NCI-H526 treated with DMSO at 0.1 percent for 48 hours (cell line): ENCODE results near the gene SOX13.
"Not testable (repeated sequence)": the region's sequence is repeated elsewhere in the genome, so short reads cannot be mapped to it uniquely, and the experiment has no call there.

ENCODE experiments used
- DNase-seq: peaks from one replicate; lab custom pipeline; 2025; lab: John Stamatoyannopoulos, UW

SOX13 gene

GRCh38 chr1:204087181-204087892 lies 14.4 kb downstream of the SOX13 start:
- no peak for DNase-seq

GRCh38 chr1:204087893-204088528 lies 15.1 kb downstream of the SOX13 start:
- peak; percentile 91 for DNase-seq

GRCh38 chr1:204088596-204088995 lies 15.7 kb downstream of the SOX13 start:
- DNase-seq, result no peak

GRCh38 chr1:204089044-204089751 lies 16.3 kb downstream of the SOX13 start:
- peak; percentile 33 for DNase-seq

- not testable (repeated sequence) for DNase-seq
Observed at GRCh38 chr1:204090132-204090531, 17.2 kb downstream of the SOX13 start.

GRCh38 chr1:204091066-204091465 lies 18.2 kb downstream of the SOX13 start:
- DNase-seq, result no peak

- DNase-seq, result no peak
Observed at GRCh38 chr1:204091787-204092312, 18.9 kb downstream of the SOX13 start.

- DNase-seq, result peak; percentile 48
Observed at GRCh38 chr1:204092632-204093420, 19.9 kb downstream of the SOX13 start.

- no peak for DNase-seq
Observed at GRCh38 chr1:204093421-204093717, 20.5 kb downstream of the SOX13 start.

- DNase-seq, result no peak
Observed at GRCh38 chr1:204093781-204094180, 20.9 kb downstream of the SOX13 start.

- no peak for DNase-seq
Observed at GRCh38 chr1:204094313-204094729, 21.4 kb downstream of the SOX13 start.

- DNase-seq, result no peak
Observed at GRCh38 chr1:204094856-204095634, 22.1 kb downstream of the SOX13 start.

- no peak for DNase-seq
Observed at GRCh38 chr1:204096931-204097330, 24.0 kb downstream of the SOX13 start.

GRCh38 chr1:204098683-204099082 lies 25.8 kb downstream of the SOX13 start:
- no peak for DNase-seq

- DNase-seq, result not testable (repeated sequence)
Observed at GRCh38 chr1:204099754-204100153, 26.8 kb downstream of the SOX13 start.

GRCh38 chr1:204102029-204102611 lies 29.2 kb downstream of the SOX13 start:
- DNase-seq, result no peak

GRCh38 chr1:204102739-204103430 lies 30.0 kb downstream of the SOX13 start:
- no peak for DNase-seq

- DNase-seq, result no peak
Observed at GRCh38 chr1:204103431-204103741, 30.5 kb downstream of the SOX13 start.

GRCh38 chr1:204104331-204105130 lies 31.6 kb downstream of the SOX13 start:
- DNase-seq, result no peak

GRCh38 chr1:204105131-204105515 lies 32.2 kb downstream of the SOX13 start:
- no peak for DNase-seq
